Measurements from ENCODE around the gene SNED1.
A peak's percentile ranks its signal among the peaks of the same experiment; 100 is the strongest.
"Not testable (repeated sequence)": the region's sequence is repeated elsewhere in the genome, so short reads cannot be mapped to it uniquely, and the experiment has no call there.

The SNED1 gene

DNA sequence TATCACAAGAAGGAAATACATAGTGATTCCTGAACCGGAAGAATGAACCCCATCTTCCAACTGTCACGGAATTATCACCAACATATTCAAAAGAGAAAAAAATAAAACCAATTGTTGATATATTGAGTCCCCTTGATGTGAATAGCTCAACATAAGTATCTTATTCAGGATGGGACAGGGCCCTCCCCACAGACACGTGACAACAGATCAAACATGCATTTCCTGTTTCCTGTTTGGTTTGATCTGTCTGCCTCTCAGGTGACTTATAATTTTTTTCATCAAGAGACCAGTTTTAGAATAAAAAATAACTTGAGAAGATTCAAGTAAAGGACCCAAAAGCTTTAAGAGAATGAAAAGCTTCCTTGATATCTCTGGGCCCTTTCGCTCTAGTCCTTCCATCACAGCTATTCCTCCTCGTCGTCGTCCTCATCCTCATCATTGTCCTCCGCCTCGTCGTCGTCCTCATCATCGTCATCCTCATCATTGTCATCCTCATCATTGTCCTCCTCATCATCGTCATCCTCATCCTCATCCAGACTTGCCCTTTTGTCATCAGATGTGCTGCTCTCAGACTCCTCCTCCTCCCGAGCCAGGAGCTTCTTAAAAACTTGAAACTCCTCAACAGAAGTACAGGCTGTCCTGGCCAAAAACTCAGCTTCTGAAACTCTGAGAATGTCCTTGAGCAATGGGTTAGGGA is 97.3 kb downstream of the SNED1 start:
- no peak overlapping the region for H3K4me3 ChIP-seq (ENCODE audit: low read length)
- no peak for DNase-seq (ENCODE audit: low read depth)

DNA sequence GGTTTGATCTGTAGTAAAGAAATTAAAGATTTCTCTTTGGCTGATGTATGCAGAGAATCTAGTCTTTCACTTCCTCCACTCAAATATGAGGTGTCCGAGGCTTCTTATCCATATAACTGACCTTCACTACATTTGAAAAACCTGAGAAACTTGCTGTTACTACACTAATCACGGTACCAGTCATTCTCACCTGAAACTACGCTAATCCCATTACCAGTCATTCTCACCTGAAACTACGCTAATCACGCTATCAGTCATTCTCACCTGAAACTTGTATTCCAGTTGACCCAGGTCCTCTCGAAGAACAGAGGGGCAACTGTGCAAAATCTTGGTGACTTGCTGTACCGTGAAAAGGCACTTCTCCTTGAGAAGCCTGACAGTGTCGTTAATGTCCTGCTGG is 98.6 kb downstream of the SNED1 start:
- DNase-seq (ENCODE audit: low read depth): no peak
- TF ChIP-seq, protein P1, sequence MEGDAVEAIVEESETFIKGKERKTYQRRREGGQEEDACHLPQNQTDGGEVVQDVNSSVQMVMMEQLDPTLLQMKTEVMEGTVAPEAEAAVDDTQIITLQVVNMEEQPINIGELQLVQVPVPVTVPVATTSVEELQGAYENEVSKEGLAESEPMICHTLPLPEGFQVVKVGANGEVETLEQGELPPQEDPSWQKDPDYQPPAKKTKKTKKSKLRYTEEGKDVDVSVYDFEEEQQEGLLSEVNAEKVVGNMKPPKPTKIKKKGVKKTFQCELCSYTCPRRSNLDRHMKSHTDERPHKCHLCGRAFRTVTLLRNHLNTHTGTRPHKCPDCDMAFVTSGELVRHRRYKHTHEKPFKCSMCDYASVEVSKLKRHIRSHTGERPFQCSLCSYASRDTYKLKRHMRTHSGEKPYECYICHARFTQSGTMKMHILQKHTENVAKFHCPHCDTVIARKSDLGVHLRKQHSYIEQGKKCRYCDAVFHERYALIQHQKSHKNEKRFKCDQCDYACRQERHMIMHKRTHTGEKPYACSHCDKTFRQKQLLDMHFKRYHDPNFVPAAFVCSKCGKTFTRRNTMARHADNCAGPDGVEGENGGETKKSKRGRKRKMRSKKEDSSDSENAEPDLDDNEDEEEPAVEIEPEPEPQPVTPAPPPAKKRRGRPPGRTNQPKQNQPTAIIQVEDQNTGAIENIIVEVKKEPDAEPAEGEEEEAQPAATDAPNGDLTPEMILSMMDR (conservative IDR thresholded peaks at IDR 0.05; ENCODE audit: low read depth, low read length): no peak
- H3K4me3 ChIP-seq (ENCODE audit: low read length): no peak overlapping the region

More for the DNA sequence above, 97.3 kb downstream of the SNED1 start:
- TF ChIP-seq, protein P1 (conservative IDR thresholded peaks at IDR 0.05; ENCODE audit: low read depth, low read length): no peak

DNA sequence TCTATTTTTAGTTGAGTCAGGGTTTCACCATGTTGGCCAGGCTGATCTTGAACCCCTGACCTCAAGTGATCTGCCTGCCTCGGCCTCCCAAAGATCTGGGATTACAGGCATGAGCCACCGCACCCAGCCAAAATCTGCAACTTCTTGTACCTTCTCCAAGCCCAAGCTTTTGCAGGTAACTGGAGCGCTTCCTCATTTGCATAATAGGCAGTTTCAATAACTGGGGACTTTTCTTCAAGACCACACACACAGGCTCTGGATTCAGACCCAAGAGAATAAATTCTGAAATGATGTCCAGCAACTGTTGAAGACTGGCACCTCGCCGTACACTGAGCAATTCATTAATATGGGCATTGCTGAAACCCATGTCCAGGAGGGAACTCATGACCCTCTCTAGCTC is 100.8 kb downstream of the SNED1 start:
- DNase-seq (ENCODE audit: low read depth): no peak
- H3K4me3 ChIP-seq (ENCODE audit: low read length): no peak overlapping the region
- TF ChIP-seq, protein P1 (conservative IDR thresholded peaks at IDR 0.05; ENCODE audit: low read depth, low read length): no peak

DNA sequence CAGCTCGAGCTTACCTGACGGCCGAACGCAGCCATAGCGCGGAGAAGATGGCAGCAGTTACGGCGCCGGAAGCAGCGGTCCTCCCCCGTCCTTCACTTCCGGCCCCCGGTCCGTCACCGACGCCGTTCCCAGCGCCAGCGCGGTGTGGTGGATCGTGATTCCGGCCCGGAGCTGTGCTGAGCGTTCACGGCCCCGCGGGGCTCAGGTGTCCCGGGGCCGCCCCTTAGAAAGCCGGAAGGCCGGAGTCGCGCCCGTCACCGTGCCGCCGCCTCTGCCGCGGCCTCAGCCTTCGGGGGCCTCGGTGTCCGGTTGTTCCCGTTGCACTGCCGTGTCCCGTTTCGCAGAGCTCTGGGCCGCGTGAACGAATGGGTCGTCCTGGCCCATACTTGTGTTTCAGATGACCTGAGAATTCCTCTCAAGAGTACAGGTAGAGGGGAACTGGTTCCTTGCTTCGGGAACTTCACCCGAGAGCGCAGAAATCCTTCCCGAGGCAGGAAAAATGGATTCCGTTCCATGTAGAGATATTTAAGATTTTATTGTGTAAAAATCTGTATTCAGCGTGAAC is 103.9 kb downstream of the SNED1 start, which contains the start of gene MTERF4:
MTERF4 (minus strand) TSS at position 49 of the 565 bp plus-strand sequence; CDS start at position 35, 14 bp downstream.
- TF ChIP-seq, protein P1 (conservative IDR thresholded peaks at IDR 0.05; ENCODE audit: low read depth, low read length): no peak
- peak within 1 kb of the TSS; percentile 87 for H3K4me3 ChIP-seq (ENCODE audit: low read length)
- DNase-seq (ENCODE audit: low read depth): peak; percentile 39

DNA sequence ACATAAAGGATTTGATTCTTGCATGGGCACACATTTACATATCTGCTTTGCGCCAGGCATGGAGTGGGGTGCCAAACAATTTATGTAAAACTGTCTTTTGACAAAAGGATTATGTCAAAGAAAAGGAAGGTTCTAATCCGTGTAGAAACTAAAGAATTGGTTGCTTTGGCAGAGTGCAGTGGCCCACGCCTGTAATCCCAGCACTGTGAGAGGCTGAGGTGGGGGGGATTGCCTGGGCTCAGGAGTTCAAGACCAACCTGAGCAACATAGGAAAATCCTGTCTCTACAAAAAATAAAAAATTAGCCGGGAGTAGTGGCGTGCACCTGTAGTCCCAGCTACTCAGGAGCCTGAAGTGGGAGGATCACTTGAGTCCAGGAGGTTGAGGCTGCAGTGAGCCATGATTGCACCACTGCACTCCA is 104.8 kb downstream of the SNED1 start:
- peak overlapping the region; percentile 87 for H3K4me3 ChIP-seq (ENCODE audit: low read length)
- TF ChIP-seq, protein P1 (conservative IDR thresholded peaks at IDR 0.05; ENCODE audit: low read depth, low read length): no peak
- DNase-seq (ENCODE audit: low read depth): no peak

DNA sequence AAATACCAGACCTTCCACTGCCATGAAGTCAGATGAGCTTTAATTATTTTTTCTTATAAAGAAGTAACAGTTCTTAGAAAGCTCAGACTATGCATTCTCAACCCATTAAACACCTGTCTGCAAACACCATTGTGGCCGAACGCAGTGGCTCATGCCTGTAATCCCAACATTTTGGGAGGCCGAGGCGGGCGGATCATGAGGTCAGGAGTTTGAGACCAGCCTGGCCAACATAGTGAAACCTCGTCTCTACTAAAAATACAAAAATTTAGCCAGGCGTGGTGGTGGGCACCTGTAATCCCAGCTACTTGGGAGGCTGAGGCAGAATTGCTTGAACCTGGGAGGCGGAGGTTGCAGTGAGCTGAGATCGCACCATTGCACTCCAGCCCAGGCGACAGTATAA is 106.2 kb downstream of the SNED1 start:
- not testable (repeated sequence) for DNase-seq (ENCODE audit: low read depth); H3K4me3 ChIP-seq (ENCODE audit: low read length)

DNA sequence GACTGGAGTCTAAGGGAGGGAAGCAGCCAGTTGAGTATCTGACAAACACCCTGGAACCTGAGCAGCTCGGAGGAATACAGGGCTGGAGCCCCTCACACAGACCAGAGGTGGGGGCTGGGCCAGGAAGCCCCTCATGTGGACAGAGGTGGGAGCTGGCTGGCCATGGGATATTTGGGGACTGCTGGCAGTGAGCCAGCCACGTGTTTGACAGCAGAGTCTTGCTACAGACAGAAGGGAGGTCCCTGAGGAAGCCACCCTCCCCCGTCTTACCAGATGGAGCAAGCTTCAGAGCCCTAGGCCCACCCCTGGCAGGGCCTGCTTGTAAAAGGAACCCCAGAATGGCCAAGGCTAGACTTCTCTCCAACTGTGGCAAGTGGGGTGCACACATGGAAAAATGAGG is 107.2 kb downstream of the SNED1 start:
- no peak for DNase-seq (ENCODE audit: low read depth)
- TF ChIP-seq, protein P1 (conservative IDR thresholded peaks at IDR 0.05; ENCODE audit: low read depth, low read length): no peak
- no peak overlapping the region for H3K4me3 ChIP-seq (ENCODE audit: low read length)
